Activated CD8-positive, alpha-beta memory T cell treated with anti-CD3 and anti-CD28 coated beads for 24 hours (primary cell): Measurements from ENCODE around the gene PIK3IP1.
"Not testable (repeated sequence)": the region's sequence is repeated elsewhere in the genome, so short reads cannot be mapped to it uniquely, and the experiment has no call there.

Experiments
- DNase-seq: peaks from one replicate; pipeline ENCODE4 v3.0.0-alpha.2; 2020

The PIK3IP1 gene

DNA sequence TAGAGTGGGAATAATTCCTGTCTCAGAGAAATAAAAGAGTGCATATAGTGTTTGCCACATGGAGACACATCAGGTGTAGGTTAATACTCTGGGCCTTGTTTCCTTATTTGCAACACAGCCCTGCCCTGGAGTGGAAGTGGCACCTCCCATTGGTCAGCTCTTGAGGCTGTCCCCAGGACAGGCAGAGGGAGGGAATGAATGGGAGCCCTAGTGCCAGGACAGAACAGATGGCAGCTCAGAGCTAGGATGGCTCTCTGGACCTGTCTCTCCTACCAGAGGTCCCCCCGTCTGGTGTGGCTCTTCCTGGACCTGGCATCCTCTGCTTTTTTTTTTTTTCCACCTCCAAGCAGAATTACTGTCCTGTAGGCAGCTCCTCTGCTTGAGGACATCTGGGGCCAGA, 44.6 kb downstream of the PIK3IP1 start:
- no peak for DNase-seq

DNA sequence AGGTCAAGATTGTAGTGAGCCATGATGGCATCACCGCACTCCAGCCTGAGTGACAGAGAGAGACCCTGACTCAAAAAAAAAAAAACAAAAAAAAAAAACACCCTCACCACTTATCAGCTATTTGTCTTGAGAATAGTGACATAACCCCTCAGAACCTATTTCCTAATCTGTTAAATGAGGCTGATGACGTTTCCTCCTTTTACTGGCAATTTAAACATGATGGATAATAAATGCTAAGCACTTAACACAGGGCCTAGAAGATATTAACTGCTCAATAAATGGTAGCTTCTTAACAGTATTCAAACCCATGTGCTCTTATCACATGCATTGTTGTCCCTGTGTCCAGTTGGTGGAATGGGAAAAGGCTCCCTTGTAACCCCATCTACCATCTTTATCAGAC, 45.6 kb downstream of the PIK3IP1 start:
- DNase-seq: no peak

DNA sequence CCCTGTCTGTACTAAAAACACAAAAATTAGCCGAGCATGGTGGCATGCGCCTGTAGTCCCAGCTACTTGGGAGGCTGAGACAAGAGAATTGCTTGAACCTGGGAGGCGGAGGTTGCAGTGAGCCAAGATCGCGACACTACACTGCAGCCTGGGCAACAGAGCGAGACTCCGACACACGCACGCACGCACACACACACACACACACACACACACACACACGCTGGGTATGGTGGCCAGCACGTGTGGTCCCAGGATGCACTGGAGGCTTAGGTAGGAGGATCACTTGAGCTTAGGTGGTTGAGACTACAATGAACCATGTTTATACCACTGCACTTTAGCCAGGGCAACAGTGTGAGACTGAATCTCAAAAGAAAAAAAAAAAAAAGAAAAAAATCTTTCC, 46.3 kb downstream of the PIK3IP1 start:
- DNase-seq: not testable (repeated sequence)

DNA sequence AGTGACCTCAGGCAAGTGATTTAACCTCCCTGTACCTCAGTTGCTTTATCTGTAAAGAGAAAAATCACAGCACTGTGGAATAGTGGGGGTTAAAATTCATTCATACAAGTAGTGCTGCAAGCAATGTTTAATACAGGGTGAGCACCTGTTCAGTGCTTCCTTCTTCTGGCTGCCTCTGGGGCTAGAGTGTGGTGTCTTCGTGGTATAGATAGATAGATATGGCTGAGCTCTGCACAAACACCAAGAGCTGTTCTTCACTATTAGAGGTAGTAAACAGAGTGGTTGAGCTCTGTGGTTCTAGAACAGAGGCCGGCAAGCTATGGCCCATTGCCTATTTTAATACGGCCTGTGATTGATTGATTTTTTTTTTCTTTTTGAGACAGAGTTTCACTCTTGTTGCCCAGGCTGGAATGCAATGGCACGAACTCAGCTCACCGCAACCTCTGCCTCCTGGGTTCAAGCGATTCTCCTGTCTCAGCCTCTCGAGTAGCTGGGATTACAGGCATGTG, 47.3 kb downstream of the PIK3IP1 start:
- no peak for DNase-seq

DNA sequence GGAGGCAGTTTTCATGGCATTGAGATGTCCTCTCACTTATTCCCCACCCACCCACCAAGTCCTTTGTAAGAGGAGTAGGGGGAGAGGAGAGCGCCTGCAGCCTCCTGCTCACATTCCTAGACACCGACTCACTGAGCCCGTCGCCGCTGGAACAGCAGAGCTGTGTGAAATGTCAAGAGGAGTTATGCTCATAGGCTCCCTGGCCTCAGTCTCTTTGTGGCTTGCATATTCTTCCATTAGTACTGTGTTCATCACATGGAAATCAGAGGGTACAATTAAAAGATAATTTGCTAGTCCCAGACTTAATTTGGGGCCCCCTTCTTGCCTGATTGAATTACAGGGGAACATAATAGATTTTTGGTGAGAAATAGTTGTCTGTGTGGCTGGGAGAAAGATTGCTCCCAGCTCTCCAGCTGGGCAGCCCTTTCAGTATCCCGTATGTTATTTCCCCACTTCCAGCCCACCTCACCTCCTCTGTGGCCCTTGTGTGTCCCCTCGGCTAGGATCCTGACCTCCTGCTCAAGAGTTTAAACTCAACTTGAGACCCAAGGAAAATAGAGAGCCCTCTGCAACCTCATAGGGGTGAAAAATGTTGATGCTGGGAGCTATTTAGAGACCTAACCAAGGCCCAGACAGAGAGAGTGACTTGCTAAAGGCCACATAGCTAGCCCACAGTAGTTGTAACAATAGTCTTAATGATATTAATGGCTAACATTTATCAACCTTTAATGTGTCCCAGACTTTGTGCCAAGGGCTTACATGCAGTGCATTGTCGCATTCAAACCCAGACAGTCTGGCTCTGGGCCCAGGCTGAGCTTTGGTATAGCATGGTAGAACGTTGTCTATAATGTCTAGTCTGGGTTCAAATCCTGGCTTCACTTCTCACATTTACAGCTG, 48.0 kb downstream of the PIK3IP1 start:
- no peak for DNase-seq

DNA sequence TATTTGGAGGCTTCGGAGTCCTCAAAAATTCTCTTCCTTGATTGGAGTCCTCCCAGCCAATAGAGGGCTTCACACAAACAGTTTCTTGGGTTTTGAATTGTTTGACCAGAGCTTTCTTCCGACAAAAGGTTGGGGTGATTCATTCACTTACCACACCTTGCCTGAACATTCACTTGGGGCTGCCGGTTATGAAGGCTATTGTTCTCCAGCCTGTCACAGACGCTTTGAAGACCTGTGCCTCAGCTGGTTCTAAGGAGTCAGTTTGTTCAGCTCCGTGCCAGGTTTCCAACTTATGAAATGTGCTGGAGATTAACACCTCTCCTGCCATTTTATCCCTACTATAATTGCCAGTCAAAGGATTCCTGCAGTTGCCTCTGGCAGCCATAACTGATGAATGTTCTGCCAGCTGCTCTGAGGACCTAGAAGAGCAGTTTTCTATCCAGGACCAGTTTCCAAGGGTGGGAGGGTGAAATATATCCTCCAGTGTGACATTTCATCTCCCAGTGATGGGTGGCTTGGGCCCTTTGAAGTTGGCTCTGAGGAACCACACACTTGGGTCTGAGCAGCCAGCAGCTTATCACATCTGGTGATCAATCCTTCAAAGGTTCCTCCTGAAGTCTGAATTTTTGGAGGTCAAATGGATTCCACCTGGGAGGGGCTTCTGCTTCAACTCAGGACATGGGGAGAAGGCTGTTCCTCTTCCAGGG, 48.8 kb downstream of the PIK3IP1 start:
- no peak for DNase-seq

DNA sequence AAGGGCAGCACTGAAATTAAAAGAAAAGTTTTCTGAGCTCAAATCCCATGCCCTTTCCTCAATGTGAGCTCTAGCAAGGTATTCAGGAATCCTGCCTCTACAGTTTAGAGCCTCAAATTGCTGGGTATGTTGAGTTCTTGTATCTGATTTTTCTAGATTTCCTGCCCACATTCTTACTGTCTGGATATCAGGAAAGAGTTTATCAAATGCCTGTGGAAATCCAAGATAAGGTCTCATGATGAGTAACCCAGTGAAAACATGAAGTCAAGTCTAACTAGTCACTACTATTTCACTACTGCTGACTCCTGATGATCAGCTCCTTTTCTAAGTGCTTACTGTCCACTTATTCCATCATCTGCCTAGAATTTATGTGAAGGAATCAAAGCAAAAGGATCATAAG, 50.4 kb downstream of the PIK3IP1 start:
- DNase-seq: no peak

DNA sequence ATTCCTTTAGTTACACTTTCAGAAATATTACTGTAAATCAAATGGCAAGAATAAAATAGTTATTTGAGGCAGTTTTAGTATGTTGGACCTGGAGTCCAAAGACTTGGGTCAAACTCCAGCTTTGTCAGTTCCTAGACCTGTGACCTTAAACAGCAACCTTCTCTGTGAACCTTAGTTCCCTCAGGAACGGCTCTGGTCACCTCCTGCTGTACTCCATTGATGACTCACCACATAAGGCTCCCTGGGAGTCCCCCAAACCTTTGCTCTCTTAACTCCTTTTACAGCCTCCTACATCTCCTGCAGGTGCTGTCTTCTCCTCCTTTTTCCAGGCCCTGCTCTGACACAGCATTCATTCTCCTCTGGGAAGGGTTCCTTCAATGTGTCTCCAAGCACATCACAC, 51.1 kb downstream of the PIK3IP1 start:
- DNase-seq: no peak

DNA sequence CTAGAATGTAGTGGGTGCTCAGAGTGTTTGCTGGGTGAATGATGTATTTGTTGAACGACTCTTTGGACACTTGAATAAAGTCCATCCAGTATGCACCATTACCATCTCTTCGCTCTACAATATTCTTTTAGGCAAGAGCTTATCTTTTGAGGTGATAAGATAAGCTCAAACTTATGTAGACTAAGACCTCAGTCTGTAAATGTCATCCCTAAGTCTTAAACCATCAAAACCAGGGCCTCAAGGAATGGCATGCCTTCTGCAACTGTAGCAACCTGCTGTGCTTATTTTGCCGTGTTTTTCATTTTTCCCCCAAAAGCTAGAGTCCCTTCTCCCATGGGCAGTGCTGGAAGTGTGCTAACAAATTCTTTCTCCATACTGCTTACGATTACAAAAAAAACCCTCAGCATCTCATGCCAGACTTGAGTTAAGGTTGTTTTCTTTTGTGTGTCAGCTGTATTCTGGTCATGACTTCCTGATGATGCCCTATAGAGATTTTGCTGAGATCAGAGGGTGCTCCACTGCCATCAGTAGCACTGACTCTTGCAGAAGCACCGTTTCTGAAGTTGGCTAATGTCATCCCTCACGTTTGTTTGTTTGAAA, 52.4 kb downstream of the PIK3IP1 start:
- DNase-seq: no peak

DNA sequence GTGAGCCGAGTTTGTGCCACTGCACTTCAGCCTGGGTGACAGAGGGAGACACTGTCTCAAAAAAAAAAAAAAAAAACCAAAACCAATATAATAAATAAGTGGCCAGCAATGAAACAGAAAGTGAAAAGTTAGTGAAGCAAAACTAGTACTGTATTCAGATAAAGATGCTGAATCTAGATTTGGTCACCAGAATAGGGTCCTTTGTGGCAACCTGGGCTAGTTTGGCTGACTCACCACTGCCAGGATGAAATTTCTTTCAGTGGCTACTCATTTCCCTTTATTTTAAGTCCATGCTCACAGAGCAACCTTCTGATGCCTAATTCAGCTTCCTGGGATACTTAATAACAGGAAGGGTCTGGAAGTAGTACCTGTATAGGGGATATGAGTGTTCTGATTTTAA, 54.2 kb downstream of the PIK3IP1 start:
- DNase-seq: no peak

DNA sequence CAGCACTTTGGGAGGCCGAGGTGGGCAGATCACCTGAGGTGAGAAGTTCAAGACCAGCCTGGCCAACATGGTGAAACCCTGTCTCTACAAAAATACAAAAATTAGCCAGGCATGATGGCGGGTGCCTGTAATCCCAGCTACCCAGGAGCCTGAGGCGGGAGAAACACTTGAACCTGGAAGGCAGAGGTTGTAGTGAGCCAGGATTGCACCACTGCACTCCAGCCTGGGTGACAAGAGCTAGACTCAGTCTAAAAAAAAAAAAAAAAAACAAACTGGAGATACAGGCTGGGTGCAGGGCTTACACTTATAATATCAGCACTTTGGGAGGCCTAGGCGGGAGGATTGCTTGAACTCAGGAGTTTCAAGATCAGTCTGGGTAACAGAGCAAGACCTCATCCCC, 56.2 kb downstream of the PIK3IP1 start:
- not testable (repeated sequence) for DNase-seq

DNA sequence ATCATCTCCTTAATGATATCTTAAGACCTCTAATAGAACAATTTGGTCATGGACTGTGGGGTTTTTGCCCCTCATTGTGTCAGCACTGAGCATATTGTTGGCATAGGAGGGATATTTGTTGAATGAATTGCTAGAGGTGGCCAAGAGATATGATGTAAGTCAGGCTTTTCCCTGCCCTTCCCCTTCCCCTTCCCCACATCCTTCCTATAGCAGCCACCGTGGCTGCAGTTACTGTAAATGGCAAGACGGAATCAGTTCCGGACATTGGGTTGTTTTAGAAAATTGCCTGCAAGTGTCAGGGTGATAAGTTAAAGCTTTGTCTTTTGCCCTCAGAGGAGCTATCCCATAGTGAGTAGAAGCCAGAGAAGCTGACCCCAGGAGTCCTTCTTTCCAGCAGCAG, 57.2 kb downstream of the PIK3IP1 start:
- no peak for DNase-seq

DNA sequence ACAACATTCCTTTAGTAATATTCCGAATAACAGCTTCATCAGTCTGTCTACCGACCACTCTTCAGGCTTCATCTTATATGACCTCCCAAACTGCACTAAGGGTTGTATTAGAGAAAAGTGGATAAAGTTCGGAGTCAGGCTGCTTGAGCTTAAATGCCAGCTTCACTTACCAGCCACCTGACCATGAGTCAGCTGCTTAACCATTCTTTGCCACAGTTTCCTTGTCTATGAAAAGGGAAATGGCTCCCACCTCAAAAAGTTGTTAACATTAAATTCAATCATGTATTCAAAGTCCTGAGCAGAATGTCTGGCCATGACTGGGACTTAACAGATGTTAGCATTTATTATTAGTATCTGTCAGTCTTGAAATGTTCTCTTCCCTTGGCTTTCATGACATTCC, 59.3 kb downstream of the PIK3IP1 start:
- no peak for DNase-seq
